Stimulated activated CD8-positive, alpha-beta memory T cell treated with anti-CD3 and anti-CD28 coated beads, Interleukin-15, amount 100 ng/mL, for 1 hour (primary cell): ENCODE results near the gene BMP6.
"Not testable (repeated sequence)": the region's sequence is repeated elsewhere in the genome, so short reads cannot be mapped to it uniquely, and the experiment has no call there.

Source experiments
- DNase-seq: peaks from one replicate; pipeline ENCODE4 v3.0.0-alpha.2; 2020; ENCODE audit warnings: low read depth

The BMP6 gene

GRCh38 chr6:7887278-7887991, 161.5 kb downstream of the BMP6 start:
- DNase-seq, result no peak

- DNase-seq, result no peak
Measured at GRCh38 chr6:7888587-7889357, 162.9 kb downstream of the BMP6 start.

GRCh38 chr6:7891078-7891872, 165.4 kb downstream of the BMP6 start:
- no peak for DNase-seq

- DNase-seq, result not testable (repeated sequence)
Measured at GRCh38 chr6:7892367-7892766, 166.5 kb downstream of the BMP6 start.

GRCh38 chr6:7893342-7893741, 167.4 kb downstream of the BMP6 start:
- DNase-seq, result no peak

- DNase-seq, result no peak
Measured at GRCh38 chr6:7894262-7895124, 168.6 kb downstream of the BMP6 start.

GRCh38 chr6:7895125-7895423, 169.2 kb downstream of the BMP6 start:
- DNase-seq, result no peak

- no peak for DNase-seq
Measured at GRCh38 chr6:7896465-7896987, 170.6 kb downstream of the BMP6 start.

- no peak for DNase-seq
Measured at GRCh38 chr6:7897461-7898192, 171.7 kb downstream of the BMP6 start.

- DNase-seq, result not testable (repeated sequence)
Measured at GRCh38 chr6:7898193-7898586, 172.3 kb downstream of the BMP6 start.

GRCh38 chr6:7899101-7899888, 173.4 kb downstream of the BMP6 start:
- no peak for DNase-seq

GRCh38 chr6:7899889-7900213, 174.0 kb downstream of the BMP6 start:
- no peak for DNase-seq

GRCh38 chr6:7900621-7901020, 174.7 kb downstream of the BMP6 start:
- DNase-seq, result no peak

- no peak for DNase-seq
Measured at GRCh38 chr6:7901056-7901455, 175.2 kb downstream of the BMP6 start.

GRCh38 chr6:7901780-7902179, 175.9 kb downstream of the BMP6 start:
- DNase-seq, result no peak

GRCh38 chr6:7902221-7902620, 176.3 kb downstream of the BMP6 start:
- no peak for DNase-seq

- DNase-seq, result no peak
Measured at GRCh38 chr6:7902867-7903266, 177.0 kb downstream of the BMP6 start.

GRCh38 chr6:7903673-7904072, 177.8 kb downstream of the BMP6 start:
- no peak for DNase-seq

GRCh38 chr6:7904654-7905319, 178.9 kb downstream of the BMP6 start:
- no peak for DNase-seq

- DNase-seq, result no peak
Measured at GRCh38 chr6:7905416-7905815, 179.5 kb downstream of the BMP6 start.
